GM23248 (cell line): ENCODE data around the gene ZNF334.

Source experiments
- EZH2 ChIP-seq: fragments of 200-600 bp; sonication (generic); IDR thresholded peaks from 2 replicates; pipeline ENCODE4 v1.6.1; 2018; ENCODE audit warnings: antibody characterized with exemption, mild to moderate bottlenecking; ENCODE audit not compliant: insufficient read depth, poor library complexity, severe bottlenecking
- EZH2phosphoT487 ChIP-seq: fragments of 200-600 bp; sonication (generic); IDR thresholded peaks from 2 replicates; pipeline ENCODE4 v1.6.1; 2018; ENCODE audit warnings: antibody characterized with exemption, moderate library complexity, mild to moderate bottlenecking, low read depth; ENCODE audit not compliant: insufficient read depth

DNA sequence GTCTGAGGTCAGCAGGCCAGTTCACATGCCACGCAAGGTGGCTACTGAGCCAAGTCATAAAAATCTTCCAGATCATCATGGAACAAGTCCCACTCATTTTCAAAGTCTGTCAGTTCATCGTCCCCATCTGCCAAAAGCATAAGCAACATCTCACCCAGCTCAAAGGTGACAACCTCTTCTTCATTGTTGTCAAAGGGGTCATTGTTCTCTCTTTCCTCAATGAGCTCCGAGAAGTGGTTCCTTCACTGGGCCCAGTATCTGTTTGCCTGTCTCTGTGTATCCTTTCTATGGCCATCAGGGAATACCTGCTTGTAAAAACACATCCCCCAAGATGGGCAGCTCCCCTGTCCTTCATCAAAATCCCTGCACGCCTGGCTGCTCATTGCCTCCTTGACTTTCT, 49.5 kb downstream of the ZNF334 start:
- TF ChIP-seq EZH2 (no peak), EZH2phosphoT487 (no peak)
